ENCODE measurements around the gene ZNF287. TPM values are rescaled to one million over a fixed set of nuclear protein-coding genes. Genes with fewer than 3 reads are reported as not detected.

Gene ZNF287
- total RNA-seq, 1 experiment from 2014 or later = 4.3 TPM

- Histone ChIP-seq H4K20me1 (ENCODE audit: insufficient read depth) (no peaks in the 10 kb centered on the region), H3K79me2 (ENCODE audit: low read depth) (no peaks in the 10 kb centered on the region), H3K4me1 (replicated peaks; ENCODE audit: insufficient read depth) (peaks cover 12% of the 10 kb centered on the region), H3K27ac (no peak overlapping the region), H3F3A (ENCODE audit: insufficient read depth, low read depth) (peaks cover 4% of the 10 kb centered on the region; the same call in 1 of the 2 replicates), H3K36me3 (ENCODE audit: low read depth) (no peaks in the 10 kb centered on the region), H3K27me3 (ENCODE audit: insufficient read depth, low read depth) (no peaks in the 10 kb centered on the region), H3K9me3 (ENCODE audit: insufficient read depth, low read depth) (no peaks in the 10 kb centered on the region), H3K4me3 (no peak overlapping the region), H3K4me2 (0 out of 2 replicates have a peak overlapping the region, but pooled peaks have one; percentile 68), H3K9me2 (ENCODE audit: insufficient read depth) (no peaks in the 10 kb centered on the region), H2AFZ (no peak overlapping the region)
- TF ChIP-seq CTCF (conservative IDR thresholded peaks at IDR 0.05) = no peak
- no peak for TF ChIP-seq EZH2 (IDR thresholded peaks at IDR 0.05; ENCODE audit: low read depth)
- CTCF ChIA-PET = interaction anchor here (0.7 kb wide), 2 partner anchors 152 to 571 kb away, joined by 3 to 4 read pairs; partner anchors contain the start of gene ADORA2B
- no peak for DNase-seq
- intact Hi-C loops (cut with micrococcal nuclease; ENCODE audit: unreplicated experiment) = no loop called here
- no TSS peak for BruUV-seq (replicated peaks)
- POLR2A ChIA-PET (ENCODE audit: unreplicated experiment) = no interaction called here
Measured at GRCh38 chr17:16515933-16516332, 53.1 kb downstream of the ZNF287 start.

GRCh38 chr17:16513873-16514272, 55.1 kb downstream of the ZNF287 start:
- Histone ChIP-seq H3K4me2 (no peak overlapping the region), H3K36me3 (ENCODE audit: low read depth) (no peaks in the 10 kb centered on the region), H3K27me3 (ENCODE audit: insufficient read depth, low read depth) (no peaks in the 10 kb centered on the region), H3K9me2 (ENCODE audit: insufficient read depth) (no peaks in the 10 kb centered on the region), H3F3A (ENCODE audit: insufficient read depth, low read depth) (peaks cover 4% of the 10 kb centered on the region; the same call in 1 of the 2 replicates), H2AFZ (no peak overlapping the region), H3K4me3 (no peak overlapping the region), H3K79me2 (ENCODE audit: low read depth) (no peaks in the 10 kb centered on the region), H4K20me1 (ENCODE audit: insufficient read depth) (no peaks in the 10 kb centered on the region), H3K4me1 (replicated peaks; ENCODE audit: insufficient read depth) (peaks cover 10% of the 10 kb centered on the region), H3K9me3 (ENCODE audit: insufficient read depth, low read depth) (no peaks in the 10 kb centered on the region), H3K27ac (no peak overlapping the region)
- TF ChIP-seq CTCF (conservative IDR thresholded peaks at IDR 0.05) = no peak
- TF ChIP-seq EZH2 (IDR thresholded peaks at IDR 0.05; ENCODE audit: low read depth) = no peak
- ChIA-PET POLR2A (ENCODE audit: unreplicated experiment) (no interaction called here), CTCF (no interaction called here)
- intact Hi-C loops (cut with micrococcal nuclease; ENCODE audit: unreplicated experiment) = no loop called here
- no TSS peak for BruUV-seq (replicated peaks)
- no peak for DNase-seq

- Histone ChIP-seq H3K4me1 (replicated peaks; ENCODE audit: insufficient read depth) (peaks cover 9% of the 10 kb centered on the region), H3K4me3 (no peak overlapping the region), H3F3A (ENCODE audit: insufficient read depth, low read depth) (peaks cover 3% of the 10 kb centered on the region; the same call in 1 of the 2 replicates), H3K4me2 (no peak overlapping the region), H3K9me2 (ENCODE audit: insufficient read depth) (no peaks in the 10 kb centered on the region), H3K79me2 (ENCODE audit: low read depth) (no peaks in the 10 kb centered on the region), H2AFZ (no peak overlapping the region), H3K9me3 (ENCODE audit: insufficient read depth, low read depth) (no peaks in the 10 kb centered on the region), H3K36me3 (ENCODE audit: low read depth) (no peaks in the 10 kb centered on the region), H4K20me1 (ENCODE audit: insufficient read depth) (no peaks in the 10 kb centered on the region), H3K27ac (no peak overlapping the region), H3K27me3 (ENCODE audit: insufficient read depth, low read depth) (no peaks in the 10 kb centered on the region)
- no TSS peak for BruUV-seq (replicated peaks)
- ChIA-PET CTCF (no interaction called here), POLR2A (ENCODE audit: unreplicated experiment) (no interaction called here)
- intact Hi-C loops (cut with micrococcal nuclease; ENCODE audit: unreplicated experiment) = no loop called here
- no peak for DNase-seq
- TF ChIP-seq CTCF (conservative IDR thresholded peaks at IDR 0.05) = no peak
- TF ChIP-seq EZH2 (IDR thresholded peaks at IDR 0.05; ENCODE audit: low read depth) = no peak
Measured at GRCh38 chr17:16512011-16512410, 57.0 kb downstream of the ZNF287 start.

Measured in PC-9 (cell line).